ENCODE measurements around the gene ZBP1. TPM values are rescaled to one million over a fixed set of nuclear protein-coding genes. Genes with fewer than 3 reads are reported as not detected.

The ZBP1 gene
- total RNA-seq, 2 donors from 2014 or later: 0.47 TPM; not detected in 1

- ATAC-seq: no peak
- DNase-seq: no peak
- intact Hi-C loops (cut with DNase I): no loop called here
Measured at GRCh38 chr20:57558614-57559288, 61.5 kb downstream of the ZBP1 start.

GRCh38 chr20:57557926-57558613 is 62.2 kb downstream of the ZBP1 start:
- ATAC-seq: no peak
- intact Hi-C loops (cut with DNase I): no loop called here
- no peak for DNase-seq

GRCh38 chr20:57556980-57557274 is 63.3 kb downstream of the ZBP1 start:
- DNase-seq (no peak), ATAC-seq (no peak)
- intact Hi-C loops (cut with DNase I): no loop called here

GRCh38 chr20:57555457-57556184 is 64.6 kb downstream of the ZBP1 start:
- ATAC-seq (no peak), DNase-seq (no peak)
- intact Hi-C loops (cut with DNase I): no loop called here

Other genes starting within 250 kb of the ZBP1 start
- 100 to 1,000 TPM in 1 of 2 donors, 10 to 100 TPM in 1; 78.6 to 101 TPM for gene RBM38, start 229.0 kb downstream of the ZBP1 start, total RNA-seq
- gene CTCFL, start 95.3 kb downstream of the ZBP1 start, total RNA-seq: not detected
- gene PCK1, start 59.3 kb downstream of the ZBP1 start, total RNA-seq: 10 to 100 TPM; 21.6 to 72.2 TPM
- 10 to 100 TPM; 28.3 to 60.3 TPM for gene PMEPA1, start 89.6 kb upstream of the ZBP1 start, total RNA-seq